ENCODE results near the gene HADH. TPM values are rescaled to one million over a fixed set of nuclear protein-coding genes. Genes with fewer than 3 reads are reported as not detected.

Gene HADH
- total RNA-seq, 4 donors from 2014 or later = 26.8 to 46.5 (median 38.1) TPM

DNA sequence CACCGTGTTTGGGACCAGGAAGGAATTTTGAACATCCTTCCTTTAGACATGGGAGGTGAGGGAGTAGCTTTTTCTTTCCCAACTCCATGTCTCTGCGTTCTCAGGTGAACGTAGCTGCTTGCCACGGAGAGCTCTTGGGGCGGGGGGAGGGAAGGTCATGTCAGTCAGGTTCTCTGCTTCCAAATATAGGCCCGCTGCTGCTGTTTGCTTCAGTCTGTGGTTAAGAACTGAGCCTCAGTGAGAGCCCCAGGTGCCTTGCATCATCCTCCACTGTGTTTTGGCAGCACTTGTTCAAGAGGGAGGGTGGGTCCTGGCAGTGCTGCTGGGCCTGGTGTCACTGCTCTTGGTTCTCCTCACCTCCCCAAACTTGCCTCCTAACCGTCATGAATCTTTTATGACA lies 46.5 kb downstream of the HADH start:
- no peak overlapping the region for H3K4me3 ChIP-seq
- DNase-seq = no peak
- no peaks in the 10 kb centered on the region for H3K27me3 ChIP-seq
- H3K9me3 ChIP-seq = no peaks in the 10 kb centered on the region
- intact Hi-C loops (cut with DNase I) = no loop called here
- no peak overlapping the region for H3K27ac ChIP-seq
- H3K36me3 ChIP-seq = peaks cover 0 to 52% (median 0%) of the 10 kb centered on the region in 3 donors
- TF ChIP-seq POLR2A (IDR thresholded peaks at IDR 0.05) (no peak), CTCF (IDR thresholded peaks at IDR 0.05) (no peak)
- WGBS, 2 donors = 63 to 89% methylated on average over 6 to 7 of the region's 7 CpGs
- H3K4me1 ChIP-seq = no peaks in the 10 kb centered on the region

- intact Hi-C loops (cut with DNase I) = no loop called here
- DNase-seq = no peak
- Histone ChIP-seq H3K9me3 (no peaks in the 10 kb centered on the region), H3K27me3 (no peaks in the 10 kb centered on the region), H3K36me3 (peaks cover 0 to 36% (median 0%) of the 10 kb centered on the region in 3 donors), H3K4me3 (no peak overlapping the region), H3K27ac (no peak overlapping the region), H3K4me1 (no peaks in the 10 kb centered on the region)
- 47 to 64% methylated on average over 2 of the region's 2 CpGs for WGBS, 2 donors
- TF ChIP-seq POLR2A (IDR thresholded peaks at IDR 0.05) = no peak
These were observed 48.2 kb downstream of the HADH start for GRCh38 chr4:108037884-108038283.

DNA sequence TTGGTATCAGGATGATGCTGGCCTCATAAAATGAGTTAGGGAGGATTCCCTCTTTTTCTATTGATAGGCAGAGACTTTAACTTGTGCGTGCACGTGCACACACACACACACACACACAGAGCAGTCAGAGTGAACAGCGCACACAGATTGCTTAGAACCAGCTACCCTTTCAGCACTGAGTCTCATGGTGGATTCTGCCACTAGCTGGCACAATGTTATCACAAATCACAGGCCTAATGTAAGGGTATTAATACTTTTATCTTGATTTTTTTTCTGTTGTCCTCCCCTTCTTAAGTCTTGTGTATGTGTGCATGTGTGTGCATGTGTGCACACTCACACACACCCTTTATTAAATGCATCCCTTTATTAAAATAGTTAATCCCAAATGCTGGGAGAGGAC lies 53.2 kb downstream of the HADH start:
- WGBS, 2 donors = 92 to 100% methylated on average over 1 to 3 of the region's 3 CpGs
- TF ChIP-seq POLR2A (IDR thresholded peaks at IDR 0.05) (no peak), CTCF (IDR thresholded peaks at IDR 0.05) (no peak)
- Histone ChIP-seq H3K4me3 (no peak overlapping the region), H3K4me1 (peaks cover 0 to 17% (median 4%) of the 10 kb centered on the region in 3 donors), H3K9me3 (no peaks in the 10 kb centered on the region), H3K27me3 (no peaks in the 10 kb centered on the region), H3K27ac (no peak overlapping the region), H3K36me3 (no peaks in the 10 kb centered on the region)
- DNase-seq = no peak
- intact Hi-C loops (cut with DNase I) = no loop called here

- Histone ChIP-seq H3K27me3 (no peaks in the 10 kb centered on the region), H3K27ac (no peak overlapping the region), H3K36me3 (no peaks in the 10 kb centered on the region), H3K9me3 (no peaks in the 10 kb centered on the region), H3K4me3 (no peak overlapping the region), H3K4me1 (peaks cover 0 to 17% (median 4%) of the 10 kb centered on the region in 3 donors)
- intact Hi-C loops (cut with DNase I) = no loop called here
- no peak for DNase-seq
- no peak for TF ChIP-seq CTCF (IDR thresholded peaks at IDR 0.05)
- no peak for TF ChIP-seq POLR2A (IDR thresholded peaks at IDR 0.05)
- 78 to 92% methylated on average over 5 of the region's 5 CpGs for WGBS, 2 donors
These were observed 53.8 kb downstream of the HADH start for GRCh38 chr4:108043526-108043925.

- WGBS, 2 donors = 54 to 55% methylated on average over 9 of the region's 9 CpGs
- Histone ChIP-seq H3K9me3 (no peaks in the 10 kb centered on the region), H3K27ac (no peak overlapping the region), H3K36me3 (no peaks in the 10 kb centered on the region), H3K4me1 (peaks cover 0 to 17% (median 4%) of the 10 kb centered on the region in 3 donors), H3K4me3 (no peak overlapping the region), H3K27me3 (no peaks in the 10 kb centered on the region)
- intact Hi-C loops (cut with DNase I) = no loop called here
- no peak for DNase-seq
- no peak for TF ChIP-seq POLR2A (IDR thresholded peaks at IDR 0.05)
- TF ChIP-seq CTCF (IDR thresholded peaks at IDR 0.05) = no peak
These were observed 55.4 kb downstream of the HADH start for GRCh38 chr4:108044951-108045686.

All from esophagus squamous epithelium (tissue), 5 donors.